GM12878 (cell line): ENCODE measurements around the gene ZNF17. TPM values are rescaled to one million over a fixed set of nuclear protein-coding genes. Genes with fewer than 3 reads are reported as not detected.

ENCODE experiments used
- ATAC-seq: fragments of 200-7000 bp; cut with Tn5 transposase; 3 replicates; pipeline ENCODE4 v1.9.1; 2020; ENCODE audit warnings: mild to moderate bottlenecking, moderate library complexity
- BruUV-seq: library from RNA; stranded (reverse); fragments of 400-500 nt; replicated peaks from 2 replicates; lab custom pipeline; 2021; lab: Mats Ljungman, UMichigan
- CTCF ChIA-PET: fragments of 300-600 bp; sonication (Branson Sonifier 250); formaldehyde crosslinking; extraction: SDS; loops from one replicate; lab custom pipeline; 2021; ENCODE audit warnings: inconsistent platforms; lab: Yijun Ruan, JAX
- POLR2A ChIA-PET: fragments of 350-600 bp; formaldehyde crosslinking; extraction: SDS; loops from one replicate; lab custom pipeline; 2021; ENCODE audit warnings: inconsistent platforms; lab: Charles Lee
- RAD21 ChIA-PET: fragments of 300-600 bp; sonication (Branson Sonifier 250); formaldehyde crosslinking; loops from one replicate; lab custom pipeline; 2023; ENCODE audit warnings: antibody characterized with exemption; ENCODE audit not compliant: unreplicated experiment; lab: Charles Lee
- SMC1A ChIA-PET: fragments of 300-600 bp; sonication (Branson Sonifier 250); formaldehyde crosslinking; loops from one replicate; lab custom pipeline; 2023; ENCODE audit not compliant: unreplicated experiment, uncharacterized antibody; lab: Charles Lee
- DNase-seq: peaks from one replicate; pipeline ENCODE4 v3.0.0-alpha.2; 2011; ENCODE audit warnings: low read depth, low spot score
- FAIRE-seq: peaks from 3 replicates; lab custom pipeline; 2011; peaks lifted over from hg19 to GRCh38; lab: Jason Lieb, UNC
- H2AFZ ChIP-seq: 2 replicates; pipeline ENCODE4 v1.6.0; 2011; ENCODE audit warnings: low read depth, low read length, control low read depth; ENCODE audit not compliant: control insufficient read depth
- H3K27ac ChIP-seq: 2 replicates; pipeline ENCODE4 v1.5.1; 2011; ENCODE audit warnings: control low read depth; ENCODE audit not compliant: control insufficient read depth, insufficient read depth
- H3K27me3 ChIP-seq, 2 experiments: replicated peaks in 1 of 2; 2 replicates each; pipeline versions ENCODE4 v1.6.0 to v1.6.1; 2011; ENCODE audit warnings: low read length in 1 of 2; ENCODE audit not compliant: control insufficient read depth in 2 of 2, insufficient read depth in 2 of 2
- H3K36me3 ChIP-seq, 2 experiments: 2 replicates each; pipeline ENCODE4 v1.5.1; 2011; ENCODE audit warnings: low read length in 1 of 2; ENCODE audit not compliant: control insufficient read depth in 2 of 2, insufficient read depth in 2 of 2
- H3K4me1 ChIP-seq: 2 replicates; pipeline ENCODE4 v1.6.1; 2011; ENCODE audit warnings: mild to moderate bottlenecking, low read length, moderate library complexity, mixed read lengths; ENCODE audit not compliant: control insufficient read depth, insufficient read depth
- H3K4me2 ChIP-seq: 2 replicates; pipeline ENCODE4 v1.6.0; 2011; ENCODE audit warnings: control low read depth; ENCODE audit not compliant: control insufficient read depth, insufficient read depth
- H3K4me3 ChIP-seq: fragments of 200-600 bp; sonication (generic); 2 replicates; pipeline ENCODE4 v1.5.1; 2016
- H3K79me2 ChIP-seq: 2 replicates; pipeline ENCODE4 v1.6.0; 2011; ENCODE audit warnings: low read length; ENCODE audit not compliant: control insufficient read depth, insufficient read depth
- H3K9ac ChIP-seq: 2 replicates; pipeline ENCODE4 v1.8.0; 2011; ENCODE audit warnings: low read length, control low read depth, mixed read lengths; ENCODE audit not compliant: control insufficient read depth, insufficient read depth
- H3K9me3 ChIP-seq: replicated peaks from 3 replicates; pipeline ENCODE4 v1.5.1; 2011; ENCODE audit warnings: mild to moderate bottlenecking, low read length; ENCODE audit not compliant: control insufficient read depth, insufficient read depth
- H4K20me1 ChIP-seq: 2 replicates; pipeline ENCODE4 v1.6.0; 2011; ENCODE audit not compliant: control insufficient read depth, insufficient read depth
- BACH1 ChIP-seq: fragments of 450-650 bp; IDR thresholded peaks from 2 replicates; pipeline ENCODE4 v1.6.1; 2017; ENCODE audit warnings: mild to moderate bottlenecking, borderline replicate concordance
- BCL11A ChIP-seq: IDR thresholded peaks from 2 replicates; pipeline ENCODE4 v1.6.1; 2011; ENCODE audit warnings: low read depth, low read length
- CBFB ChIP-seq: IDR thresholded peaks from 2 replicates; pipeline ENCODE4 v1.6.1; 2016; ENCODE audit warnings: antibody characterized with exemption, low read depth
- CHD2 ChIP-seq: IDR thresholded peaks from 2 replicates; pipeline ENCODE4 v1.6.1; 2011; ENCODE audit warnings: low read depth, low read length, improper control_type of control experiment, borderline replicate concordance
- CUX1 ChIP-seq: IDR thresholded peaks from 2 replicates; pipeline ENCODE4 v1.6.1; 2012; ENCODE audit warnings: improper control_type of control experiment, low read depth, low read length; ENCODE audit not compliant: insufficient replicate concordance
- E2F4 ChIP-seq: IDR thresholded peaks from 2 replicates; pipeline ENCODE4 v1.6.1; 2012; ENCODE audit warnings: low read depth, low read length, improper control_type of control experiment
- HDAC6 ChIP-seq: fragments of 200-600 bp; sonication (generic); IDR thresholded peaks from one replicate; pipeline ENCODE4 v1.8.0; 2017; ENCODE audit warnings: antibody characterized with exemption; ENCODE audit not compliant: unreplicated experiment
- PAX5 ChIP-seq: IDR thresholded peaks from 2 replicates; pipeline ENCODE4 v1.6.1; 2011; ENCODE audit warnings: low read depth, low read length, borderline replicate concordance
- POLR2AphosphoS5 ChIP-seq: IDR thresholded peaks from 2 replicates; pipeline ENCODE4 v1.6.1; 2011; ENCODE audit warnings: mild to moderate bottlenecking, low read length, inconsistent platforms
- RELA ChIP-seq: fragments of 450-650 bp; IDR thresholded peaks from 2 replicates; pipeline ENCODE4 v1.8.0; 2014; ENCODE audit warnings: borderline replicate concordance; ENCODE audit not compliant: partially characterized antibody
- RELB ChIP-seq: fragments of 450-650 bp; IDR thresholded peaks from 2 replicates; pipeline ENCODE4 v1.6.1; 2017; ENCODE audit warnings: low read depth, mild to moderate bottlenecking, moderate library complexity
- ZBTB11 ChIP-seq: fragments of 450-650 bp; formaldehyde crosslinking; IDR thresholded peaks from 2 replicates; pipeline ENCODE4 v1.5.0; 2022; ENCODE audit warnings: mild to moderate bottlenecking, missing genetic modification characterization
- WGBS: methylation state at CpG from one replicate; pipeline ENCODE4 v1.1.6; 2016; ENCODE audit warnings: low lambda C conversion rate; ENCODE audit not compliant: insufficient replicate concordance, insufficient coverage; ENCODE audit errors: missing lambda C conversion rate; 5-methylcytosine and 5-hydroxymethylcytosine counted together
- in situ Hi-C: fragments of 300-500 bp; cut with MboI; formaldehyde crosslinking; loops from 9 replicates; pipeline ENCODE4 v1.14.3; 2018; ENCODE audit warnings: mixed read lengths
- intact Hi-C: fragments of 100-400 bp; cut with micrococcal nuclease; formaldehyde crosslinking; loops from one replicate; pipeline ENCODE4 v1.14.2; 2022; ENCODE audit not compliant: unreplicated experiment
- polyA plus RNA-seq, 11 experiments: library from polyadenylated mRNA; depleted of rRNA in 4 of 11; unstranded in 6 of 11; stranded (reverse) in 5 of 11; fragments of >200 nt; fragmentation: Nextera tagmentation in 4 of 11; fragmentation: Illumina TruSeq in 1 of 11; extraction: Ambion mirVana in 4 of 11; extraction: Trizol in 1 of 11; gene quantifications; 1 replicate in 1 of 11; 2 replicates in 10 of 11; pipeline versions ENCODE4 v1.2.1 to v1.2.3, GENCODE V29; 2011 to 2016; ENCODE audit warnings: inconsistent platforms in 2 of 11, missing spikeins in 2 of 11, low read depth in 1 of 11
- total RNA-seq, 4 experiments: library from RNA; depleted of rRNA in 3 of 4; stranded (reverse); fragments of >200 nt in 3 of 4; fragmentation: Illumina TruSeq in 1 of 4; extraction: Trizol in 1 of 4; gene quantifications; 2 replicates each; pipeline versions ENCODE4 v1.2.1 to v1.2.3, GENCODE V29; 2013 to 2021

The ZNF17 gene
- total and polyA plus RNA-seq, 10 of the 15 experiments (the other 5 are each of a cell fraction or from before 2014, with no cell fraction given): 4.4 to 11.3 (median 7.8) TPM

- TF ChIP-seq CUX1 (no peak), CHD2 (no peak)
These were observed 27.0 kb downstream of the ZNF17 start (continued) for GRCh38 chr19:57437931-57438330.

GRCh38 chr19:57438925-57439324 is 28.0 kb downstream of the ZNF17 start:
- 88% methylated on average over 9 of the region's 9 CpGs for WGBS
- CTCF ChIA-PET: no interaction called here
- H3K27me3 ChIP-seq: no peaks in the 10 kb centered on the region
- RAD21 ChIA-PET: no interaction called here
- peaks cover 16% of the 10 kb centered on the region for H3K9me3 ChIP-seq
- H3K9ac ChIP-seq: no peak overlapping the region
- no peak overlapping the region for H2AFZ ChIP-seq
- SMC1A ChIA-PET: no interaction called here
- FAIRE-seq: no peak
- intact Hi-C loops (no loop called here), in situ Hi-C loops (no loop called here)
- H3K79me2 ChIP-seq: peaks cover 19% of the 10 kb centered on the region
- H3K4me1 ChIP-seq: peaks cover 5% of the 10 kb centered on the region; the same call in 1 of the 2 replicates
- DNase-seq: no peak
- no peak overlapping the region for H3K27ac ChIP-seq
- peaks cover 9 to 10% of the 10 kb centered on the region in 2 experiments; a peak in 3 of 4 replicates for H3K36me3 ChIP-seq
- H4K20me1 ChIP-seq: no peaks in the 10 kb centered on the region; the same call in 1 of the 2 replicates
- ATAC-seq: no peak
- no TSS peak for BruUV-seq
- POLR2A ChIA-PET: no interaction called here
- H3K4me2 ChIP-seq: no peak overlapping the region
- H3K4me3 ChIP-seq: no peak overlapping the region
- TF ChIP-seq RELA (no peak), ZBTB11 (CRISPR knock-in tag) (no peak), BACH1 (no peak), E2F4 (no peak), POLR2AphosphoS5 (no peak), CBFB (no peak), HDAC6 (no peak), RELB (no peak), PAX5 (no peak), BCL11A (no peak)
